ENCODE data around the gene CELF2. TPM values are rescaled to one million over a fixed set of nuclear protein-coding genes. Genes with fewer than 3 reads are reported as not detected.

The CELF2 gene
- total RNA-seq, 1 donor from 2014 or later, result 33.8 TPM

DNA sequence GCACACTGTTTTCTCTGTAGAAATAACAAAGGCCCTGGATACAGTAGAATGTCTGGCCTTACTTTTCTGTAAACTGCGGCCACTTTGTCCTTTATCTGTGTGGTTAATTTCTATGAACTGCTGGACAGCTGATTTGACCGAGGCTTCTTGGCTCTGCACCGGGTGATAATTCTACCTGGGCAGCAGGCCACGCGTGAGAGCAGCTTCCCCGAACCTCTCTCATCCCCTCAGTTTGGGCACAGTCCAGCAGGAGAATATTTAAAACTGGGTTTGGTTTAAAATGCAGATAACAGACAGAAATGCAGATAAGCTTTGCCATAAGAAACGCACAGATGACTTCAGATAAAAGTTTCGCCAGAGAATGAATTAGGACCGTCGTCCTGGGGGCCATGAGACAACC is 81.0 kb downstream of the CELF2 start:
- TF ChIP-seq, protein P1, sequence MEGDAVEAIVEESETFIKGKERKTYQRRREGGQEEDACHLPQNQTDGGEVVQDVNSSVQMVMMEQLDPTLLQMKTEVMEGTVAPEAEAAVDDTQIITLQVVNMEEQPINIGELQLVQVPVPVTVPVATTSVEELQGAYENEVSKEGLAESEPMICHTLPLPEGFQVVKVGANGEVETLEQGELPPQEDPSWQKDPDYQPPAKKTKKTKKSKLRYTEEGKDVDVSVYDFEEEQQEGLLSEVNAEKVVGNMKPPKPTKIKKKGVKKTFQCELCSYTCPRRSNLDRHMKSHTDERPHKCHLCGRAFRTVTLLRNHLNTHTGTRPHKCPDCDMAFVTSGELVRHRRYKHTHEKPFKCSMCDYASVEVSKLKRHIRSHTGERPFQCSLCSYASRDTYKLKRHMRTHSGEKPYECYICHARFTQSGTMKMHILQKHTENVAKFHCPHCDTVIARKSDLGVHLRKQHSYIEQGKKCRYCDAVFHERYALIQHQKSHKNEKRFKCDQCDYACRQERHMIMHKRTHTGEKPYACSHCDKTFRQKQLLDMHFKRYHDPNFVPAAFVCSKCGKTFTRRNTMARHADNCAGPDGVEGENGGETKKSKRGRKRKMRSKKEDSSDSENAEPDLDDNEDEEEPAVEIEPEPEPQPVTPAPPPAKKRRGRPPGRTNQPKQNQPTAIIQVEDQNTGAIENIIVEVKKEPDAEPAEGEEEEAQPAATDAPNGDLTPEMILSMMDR (IDR thresholded peaks at IDR 0.05), result no peak
- H3K27ac Mint-ChIP-seq (ENCODE audit: unreplicated experiment), result no peak overlapping the region
- no peaks in the 10 kb centered on the region for H3K9me3 Mint-ChIP-seq (ENCODE audit: unreplicated experiment)
- no peaks in the 10 kb centered on the region for H3K36me3 Mint-ChIP-seq (ENCODE audit: unreplicated experiment)
- no peaks in the 10 kb centered on the region for H3K4me1 Mint-ChIP-seq (ENCODE audit: unreplicated experiment)
- no peak for DNase-seq (ENCODE audit: extremely low spot score, unreplicated experiment)
- H3K4me3 Mint-ChIP-seq (ENCODE audit: unreplicated experiment), result no peak overlapping the region
- no peaks in the 10 kb centered on the region for H3K27me3 Mint-ChIP-seq (ENCODE audit: unreplicated experiment)

DNA sequence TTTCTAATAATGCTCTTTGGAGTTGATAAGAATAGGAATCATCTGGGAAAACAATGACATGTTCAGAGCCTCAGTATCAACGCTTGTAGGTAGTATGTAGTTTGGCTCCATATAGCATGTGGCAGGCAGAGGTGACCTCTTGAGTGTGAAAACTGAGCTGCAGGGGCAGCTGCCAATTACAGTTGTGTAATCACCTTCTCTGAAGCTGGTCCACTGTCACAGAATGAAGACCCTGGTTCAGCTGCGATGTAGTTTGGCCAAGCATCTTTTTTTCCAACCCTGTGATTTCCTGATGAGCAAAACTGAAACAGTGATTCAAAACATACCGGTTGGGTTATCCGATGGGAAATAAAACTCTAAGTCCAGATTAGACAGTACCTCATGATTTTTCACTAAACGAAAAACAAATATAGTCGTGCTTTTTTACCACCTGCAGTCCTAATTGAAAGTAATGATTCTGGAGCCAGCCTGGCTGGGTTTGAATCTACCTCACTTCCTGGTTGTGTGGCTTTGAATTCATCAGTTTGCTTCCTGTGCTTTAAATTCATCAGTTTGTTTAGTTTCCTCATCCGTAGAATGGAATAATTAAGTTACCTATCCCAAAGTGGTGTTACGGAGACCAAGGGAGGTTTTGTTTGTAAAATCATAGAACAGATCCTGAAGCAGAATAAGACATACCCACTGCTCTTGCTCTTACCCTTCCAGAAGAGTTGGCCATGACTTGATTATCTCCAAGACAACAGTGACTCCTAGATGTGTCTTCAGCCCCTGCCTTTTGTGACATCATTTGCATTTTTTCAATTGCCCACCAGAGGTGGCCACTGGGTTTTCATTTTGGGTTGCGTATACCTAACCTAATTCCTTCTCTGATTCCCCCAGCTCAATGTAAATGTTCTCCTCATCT is 87.4 kb downstream of the CELF2 start:
- Mint-ChIP-seq H3K27ac (ENCODE audit: unreplicated experiment) (no peak overlapping the region), H3K4me3 (ENCODE audit: unreplicated experiment) (no peak overlapping the region), H3K4me1 (ENCODE audit: unreplicated experiment) (no peaks in the 10 kb centered on the region), H3K27me3 (ENCODE audit: unreplicated experiment) (no peaks in the 10 kb centered on the region), H3K36me3 (ENCODE audit: unreplicated experiment) (no peaks in the 10 kb centered on the region), H3K9me3 (ENCODE audit: unreplicated experiment) (no peaks in the 10 kb centered on the region)
- TF ChIP-seq, protein P1 (IDR thresholded peaks at IDR 0.05), result no peak
- no peak for DNase-seq (ENCODE audit: extremely low spot score, unreplicated experiment)

DNA sequence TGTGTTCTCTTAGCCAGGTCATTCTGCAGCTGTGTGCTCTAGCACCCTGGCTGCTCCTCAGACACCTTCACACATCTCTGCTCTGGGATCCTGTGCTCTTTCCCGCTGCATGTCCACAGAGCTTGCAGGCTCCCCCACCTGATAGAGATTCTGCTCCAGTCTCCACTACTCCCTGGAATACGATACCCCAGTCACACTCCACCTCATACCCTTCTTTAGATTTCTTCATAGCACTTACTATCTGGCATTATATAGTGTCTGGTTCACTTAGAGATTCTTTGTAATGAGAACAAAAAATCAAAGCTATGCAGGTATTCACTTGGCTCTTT is 88.0 kb downstream of the CELF2 start:
- Mint-ChIP-seq H3K36me3 (ENCODE audit: unreplicated experiment) (no peaks in the 10 kb centered on the region), H3K9me3 (ENCODE audit: unreplicated experiment) (no peaks in the 10 kb centered on the region), H3K4me3 (ENCODE audit: unreplicated experiment) (no peak overlapping the region), H3K27me3 (ENCODE audit: unreplicated experiment) (no peaks in the 10 kb centered on the region), H3K4me1 (ENCODE audit: unreplicated experiment) (no peaks in the 10 kb centered on the region), H3K27ac (ENCODE audit: unreplicated experiment) (no peak overlapping the region)
- no peak for DNase-seq (ENCODE audit: extremely low spot score, unreplicated experiment)
- TF ChIP-seq, protein P1 (IDR thresholded peaks at IDR 0.05), result no peak

DNA sequence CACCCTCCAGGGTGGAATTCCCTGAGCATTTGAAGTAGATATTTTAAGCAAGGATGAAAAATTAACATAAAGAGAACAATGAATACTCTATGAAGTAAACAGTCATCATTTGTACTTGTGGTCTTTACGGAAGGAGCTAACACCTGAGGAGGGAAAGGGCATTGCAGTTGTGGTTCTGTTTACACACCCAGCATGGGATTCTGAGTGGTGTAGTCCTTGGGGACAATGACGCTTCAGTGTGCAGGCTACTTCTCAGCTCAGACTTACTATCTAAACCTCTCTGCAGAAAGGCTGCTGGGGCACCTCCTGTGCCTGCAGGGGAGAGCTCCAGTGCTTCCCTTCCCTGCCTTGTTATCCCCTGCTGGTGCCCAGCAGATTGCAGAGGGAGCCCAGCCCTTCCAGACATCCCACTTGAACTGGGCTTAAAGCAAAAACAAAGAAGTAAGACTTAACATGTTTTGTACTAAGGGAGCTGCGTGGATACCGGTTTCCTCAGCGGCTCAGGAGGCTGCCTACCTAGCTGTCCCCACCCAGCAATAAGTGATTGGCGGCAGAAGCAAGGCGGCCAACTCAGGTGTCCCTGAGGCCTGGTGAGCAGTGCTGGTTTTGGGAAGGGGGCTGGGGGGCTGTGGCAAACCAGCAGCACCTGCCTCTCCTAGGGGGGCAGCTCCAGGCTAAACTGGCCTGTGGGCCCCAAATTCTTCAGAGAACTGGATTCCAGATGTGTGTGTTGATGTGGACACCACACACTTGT is 89.1 kb downstream of the CELF2 start:
- TF ChIP-seq, protein P1 (IDR thresholded peaks at IDR 0.05), result no peak
- H3K36me3 Mint-ChIP-seq (ENCODE audit: unreplicated experiment), result no peaks in the 10 kb centered on the region
- no peak overlapping the region for H3K4me3 Mint-ChIP-seq (ENCODE audit: unreplicated experiment)
- no peaks in the 10 kb centered on the region for H3K9me3 Mint-ChIP-seq (ENCODE audit: unreplicated experiment)
- H3K4me1 Mint-ChIP-seq (ENCODE audit: unreplicated experiment), result no peaks in the 10 kb centered on the region
- no peaks in the 10 kb centered on the region for H3K27me3 Mint-ChIP-seq (ENCODE audit: unreplicated experiment)
- H3K27ac Mint-ChIP-seq (ENCODE audit: unreplicated experiment), result no peak overlapping the region
- DNase-seq (ENCODE audit: extremely low spot score, unreplicated experiment), result no peak

DNA sequence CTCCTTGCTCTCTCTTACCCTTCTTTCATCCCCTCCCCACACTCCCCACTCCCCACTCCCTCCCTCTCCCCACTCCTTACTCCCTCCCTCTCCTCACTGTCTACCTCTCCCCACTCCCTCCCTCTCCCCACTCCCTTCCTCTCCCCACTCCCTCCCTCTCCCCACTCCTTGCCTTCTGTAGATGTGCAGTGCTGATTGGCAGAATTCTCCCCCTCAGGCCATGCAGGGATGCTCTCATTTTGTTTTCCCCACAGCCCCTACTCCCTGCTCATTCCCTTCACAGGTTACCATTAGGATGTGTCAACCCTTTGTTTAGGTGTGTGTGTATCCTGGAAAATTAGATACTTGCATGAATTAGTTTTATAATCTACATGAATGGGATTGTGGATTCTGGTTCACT is 90.3 kb downstream of the CELF2 start:
- H3K27me3 Mint-ChIP-seq (ENCODE audit: unreplicated experiment), result no peaks in the 10 kb centered on the region
- no peak for DNase-seq (ENCODE audit: extremely low spot score, unreplicated experiment)
- H3K9me3 Mint-ChIP-seq (ENCODE audit: unreplicated experiment), result no peaks in the 10 kb centered on the region
- TF ChIP-seq, protein P1 (IDR thresholded peaks at IDR 0.05), result no peak
- H3K36me3 Mint-ChIP-seq (ENCODE audit: unreplicated experiment), result no peaks in the 10 kb centered on the region
- H3K4me1 Mint-ChIP-seq (ENCODE audit: unreplicated experiment), result no peaks in the 10 kb centered on the region
- no peak overlapping the region for H3K27ac Mint-ChIP-seq (ENCODE audit: unreplicated experiment)
- no peak overlapping the region for H3K4me3 Mint-ChIP-seq (ENCODE audit: unreplicated experiment)

Data from osteocyte (in vitro differentiated cells).